Neutrophil (primary cell): ENCODE measurements around the gene TRIM58.
A peak's percentile ranks its signal among the peaks of the same experiment; 100 is the strongest.

ENCODE experiments used
- H3K27ac ChIP-seq: fragments of 200-600 bp; sonication (generic); 2 replicates; pipeline ENCODE4 v1.5.1; 2016; ENCODE audit warnings: mild to moderate bottlenecking, moderate library complexity
- H3K27me3 ChIP-seq: fragments of 200-600 bp; sonication (generic); 2 replicates; pipeline ENCODE4 v1.6.0; 2016; ENCODE audit warnings: mild to moderate bottlenecking
- H3K36me3 ChIP-seq: fragments of 200-600 bp; sonication (generic); 2 replicates; pipeline ENCODE4 v1.5.1; 2017
- H3K4me1 ChIP-seq, 2 experiments: fragments of 200-600 bp in 1 of 2; sonication (generic) in 1 of 2; 1 replicate in 1 of 2; 2 replicates in 1 of 2; pipeline versions ENCODE4 v1.5.1 to v1.6.1; 2013 to 2016; ENCODE audit warnings: low read depth in 1 of 2, low read length in 1 of 2, mild to moderate bottlenecking in 1 of 2, moderate library complexity in 1 of 2; ENCODE audit not compliant: control insufficient read depth in 1 of 2, insufficient read depth in 1 of 2
- H3K4me3 ChIP-seq, 2 experiments: fragments of 200-600 bp in 1 of 2; sonication (generic) in 1 of 2; 1 replicate in 1 of 2; 2 replicates in 1 of 2; pipeline ENCODE4 v1.5.1; 2013 to 2016; ENCODE audit warnings: low read depth in 1 of 2, low read length in 1 of 2, mild to moderate bottlenecking in 1 of 2, moderate library complexity in 1 of 2
- H3K9me3 ChIP-seq: fragments of 200-600 bp; sonication (generic); 2 replicates; pipeline ENCODE4 v1.5.1; 2016
- TF ChIP-seq, protein P1 (sequence below): fragments of 200-600 bp; sonication (generic); IDR thresholded peaks from 2 replicates; pipeline ENCODE4 v1.5.1; 2016; ENCODE audit warnings: antibody characterized with exemption

Gene TRIM58

DNA sequence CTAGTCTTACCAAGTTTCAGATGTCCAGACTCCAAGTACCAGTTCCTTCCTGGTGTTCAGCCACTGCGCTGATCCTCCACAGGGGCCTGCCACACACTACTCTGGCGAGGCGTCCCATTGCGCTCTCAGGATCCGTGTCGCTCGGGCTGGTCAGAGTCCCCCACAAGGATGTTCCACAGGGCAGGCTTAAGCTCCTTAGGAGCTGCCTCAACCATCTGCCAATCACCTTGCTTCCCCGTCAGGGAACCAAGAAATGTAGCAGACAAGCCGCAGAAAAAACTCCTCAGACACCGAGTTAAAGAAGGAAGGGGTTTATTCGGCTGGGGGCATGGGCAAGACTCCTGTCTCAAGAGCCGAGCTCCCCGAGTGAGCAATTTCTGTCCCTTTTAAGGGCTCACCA is 48.2 kb downstream of the TRIM58 start:
- no peaks in the 10 kb centered on the region for H3K36me3 ChIP-seq
- no peaks in the 10 kb centered on the region for H3K9me3 ChIP-seq
- H3K27ac ChIP-seq, result no peak overlapping the region
- H3K27me3 ChIP-seq, result no peaks in the 10 kb centered on the region
- no peak overlapping the region for H3K4me3 ChIP-seq
- no peaks in the 10 kb centered on the region for H3K4me1 ChIP-seq
- TF ChIP-seq, protein P1, sequence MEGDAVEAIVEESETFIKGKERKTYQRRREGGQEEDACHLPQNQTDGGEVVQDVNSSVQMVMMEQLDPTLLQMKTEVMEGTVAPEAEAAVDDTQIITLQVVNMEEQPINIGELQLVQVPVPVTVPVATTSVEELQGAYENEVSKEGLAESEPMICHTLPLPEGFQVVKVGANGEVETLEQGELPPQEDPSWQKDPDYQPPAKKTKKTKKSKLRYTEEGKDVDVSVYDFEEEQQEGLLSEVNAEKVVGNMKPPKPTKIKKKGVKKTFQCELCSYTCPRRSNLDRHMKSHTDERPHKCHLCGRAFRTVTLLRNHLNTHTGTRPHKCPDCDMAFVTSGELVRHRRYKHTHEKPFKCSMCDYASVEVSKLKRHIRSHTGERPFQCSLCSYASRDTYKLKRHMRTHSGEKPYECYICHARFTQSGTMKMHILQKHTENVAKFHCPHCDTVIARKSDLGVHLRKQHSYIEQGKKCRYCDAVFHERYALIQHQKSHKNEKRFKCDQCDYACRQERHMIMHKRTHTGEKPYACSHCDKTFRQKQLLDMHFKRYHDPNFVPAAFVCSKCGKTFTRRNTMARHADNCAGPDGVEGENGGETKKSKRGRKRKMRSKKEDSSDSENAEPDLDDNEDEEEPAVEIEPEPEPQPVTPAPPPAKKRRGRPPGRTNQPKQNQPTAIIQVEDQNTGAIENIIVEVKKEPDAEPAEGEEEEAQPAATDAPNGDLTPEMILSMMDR, result no peak

DNA sequence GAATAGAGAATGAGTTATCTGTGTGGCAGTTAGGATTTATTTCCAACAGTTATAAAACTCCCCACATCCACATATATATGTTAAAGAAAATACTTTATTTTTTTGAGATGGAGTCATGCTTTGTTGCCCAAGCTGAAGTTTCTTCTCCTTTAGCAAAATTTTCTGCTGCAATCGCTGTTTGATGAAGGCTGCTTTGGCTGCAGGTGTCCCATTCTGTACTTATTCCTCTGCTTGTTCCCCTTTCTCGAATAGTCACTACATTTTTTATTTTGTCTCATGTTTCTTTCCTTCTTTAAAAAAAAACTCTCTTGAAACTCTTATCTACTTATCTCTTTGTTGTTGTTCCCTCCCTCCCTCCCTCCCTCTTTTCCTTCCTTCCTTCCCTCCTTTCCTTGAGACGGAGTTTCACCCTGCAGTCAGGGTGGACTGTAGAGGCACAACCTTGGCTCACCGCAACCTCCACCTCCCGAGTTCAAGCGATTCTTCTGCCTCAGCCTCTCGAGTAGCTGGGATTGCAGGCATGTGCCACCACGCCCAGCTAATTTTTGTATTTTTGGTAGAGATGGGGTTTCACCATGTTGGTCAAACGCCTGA is 49.0 kb downstream of the TRIM58 start:
- H3K36me3 ChIP-seq, result no peaks in the 10 kb centered on the region
- H3K27ac ChIP-seq, result peak overlapping the region; percentile 71
- H3K27me3 ChIP-seq, result no peaks in the 10 kb centered on the region
- H3K4me3 ChIP-seq, result peak overlapping the region; percentile 46 to 55
- no peaks in the 10 kb centered on the region for H3K4me1 ChIP-seq
- TF ChIP-seq, protein P1, result no peak
- H3K9me3 ChIP-seq, result no peaks in the 10 kb centered on the region

DNA sequence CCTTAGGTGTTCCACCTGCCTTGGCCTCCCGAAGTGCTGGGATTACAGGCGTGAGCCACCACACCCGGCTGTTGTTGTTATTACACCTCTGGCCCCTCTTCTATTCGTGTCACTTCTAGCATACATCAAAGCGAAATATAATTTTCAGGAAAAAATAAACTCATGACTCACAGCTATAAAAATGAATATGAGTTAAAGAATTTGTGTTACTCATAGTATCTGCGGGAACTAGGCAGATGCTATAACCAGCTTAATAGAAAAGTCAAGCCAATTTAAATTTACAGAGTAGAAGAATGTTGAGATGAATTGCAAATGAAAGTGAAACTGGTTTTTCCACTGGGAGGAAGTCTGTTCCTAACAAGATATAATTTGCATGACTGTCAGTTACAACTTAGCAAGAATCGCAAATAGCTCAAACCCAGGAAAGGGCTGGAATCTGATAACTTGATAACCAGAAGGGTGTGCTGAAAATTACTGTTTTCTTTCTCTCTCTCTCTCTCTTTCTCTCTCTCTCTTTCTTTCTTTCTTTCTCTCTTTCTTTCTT is 49.6 kb downstream of the TRIM58 start:
- peak overlapping the region; percentile 71 for H3K27ac ChIP-seq

DNA sequence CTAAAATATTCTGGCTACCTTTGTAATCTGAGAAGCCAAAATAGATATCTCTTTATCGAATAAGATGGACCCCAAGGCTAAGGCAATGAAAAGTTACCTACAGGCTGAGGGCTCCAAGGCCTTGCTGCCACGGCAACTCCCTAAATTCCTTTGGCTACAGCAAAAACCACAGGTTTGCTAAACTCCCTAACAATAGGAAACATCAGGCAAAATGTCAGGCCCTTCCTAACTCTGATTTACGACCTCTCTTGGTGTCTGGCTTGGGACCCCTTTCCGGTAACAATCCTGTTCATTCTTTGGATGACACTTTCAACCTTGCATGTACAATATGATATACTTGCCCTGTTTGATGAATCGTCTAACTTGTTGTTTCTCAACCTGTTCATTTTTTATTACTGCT is 51.8 kb downstream of the TRIM58 start:
- no peaks in the 10 kb centered on the region for H3K9me3 ChIP-seq
- no peak overlapping the region for H3K27ac ChIP-seq
- no peaks in the 10 kb centered on the region for H3K4me1 ChIP-seq
- no peaks in the 10 kb centered on the region for H3K27me3 ChIP-seq
- TF ChIP-seq, protein P1, result no peak
- H3K4me3 ChIP-seq, result no peak overlapping the region
- no peaks in the 10 kb centered on the region for H3K36me3 ChIP-seq

More for the DNA sequence above, 49.6 kb downstream of the TRIM58 start:
- Histone ChIP-seq H3K27me3 (no peaks in the 10 kb centered on the region), H3K36me3 (no peaks in the 10 kb centered on the region), H3K4me3 (peak overlapping the region; percentile 46 to 55), H3K4me1 (no peaks in the 10 kb centered on the region), H3K9me3 (no peaks in the 10 kb centered on the region)
- TF ChIP-seq, protein P1, result no peak

DNA sequence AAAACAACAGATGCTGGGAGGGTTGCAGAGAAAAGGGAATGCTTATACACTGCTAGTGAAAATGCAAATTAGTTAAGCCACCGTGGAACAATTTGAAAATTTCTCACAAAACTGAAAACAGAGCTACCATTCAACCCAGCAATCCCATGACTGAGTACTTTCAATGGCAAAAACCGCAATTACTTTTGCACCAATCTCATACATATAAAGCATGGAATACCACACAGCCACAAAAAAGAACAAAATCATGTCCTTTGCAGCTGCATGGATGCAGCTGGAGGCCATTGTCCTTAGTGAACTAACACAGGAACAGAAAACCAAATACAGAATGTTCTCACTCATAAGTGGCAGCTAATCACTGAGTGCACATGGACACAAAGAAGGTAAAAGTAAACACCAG is 56.8 kb downstream of the TRIM58 start:
- no peaks in the 10 kb centered on the region for H3K36me3 ChIP-seq

More for the DNA sequence above, 56.8 kb downstream of the TRIM58 start:
- H3K9me3 ChIP-seq, result no peaks in the 10 kb centered on the region
- no peaks in the 10 kb centered on the region for H3K4me1 ChIP-seq
- no peak overlapping the region for H3K27ac ChIP-seq
- no peaks in the 10 kb centered on the region for H3K27me3 ChIP-seq
- no peak overlapping the region for H3K4me3 ChIP-seq
- TF ChIP-seq, protein P1, result no peak
